Subcutaneous abdominal adipose tissue (tissue), 5 donors: ENCODE results near the gene MRPS35.

Experiments used
- H3K27ac ChIP-seq: one replicate; pipeline ENCODE4 v1.7.0; 2013; ENCODE audit warnings: low read depth, mild to moderate bottlenecking, inconsistent platforms, low read length, moderate library complexity
- H3K27me3 ChIP-seq, 5 donors: one replicate each; pipeline ENCODE4 v1.7.0; 2013; ENCODE audit warnings: low read length in 5 of 5, inconsistent platforms in 1 of 5; ENCODE audit not compliant: control insufficient read depth in 5 of 5, insufficient read depth in 4 of 5
- H3K36me3 ChIP-seq, 5 donors: one replicate each; pipeline ENCODE4 v1.7.0; 2013; ENCODE audit warnings: low read length in 5 of 5; ENCODE audit not compliant: control insufficient read depth in 5 of 5, insufficient read depth in 5 of 5
- H3K4me1 ChIP-seq, 5 donors: one replicate each; pipeline ENCODE4 v1.7.0; 2013; ENCODE audit warnings: low read length in 5 of 5, mild to moderate bottlenecking in 3 of 5, moderate library complexity in 1 of 5; ENCODE audit not compliant: control insufficient read depth in 5 of 5, insufficient read depth in 5 of 5
- H3K4me3 ChIP-seq, 5 donors: one replicate each; pipeline ENCODE4 v1.7.0; 2013; ENCODE audit warnings: low read length in 5 of 5, low read depth in 1 of 5
- H3K9ac ChIP-seq, 5 donors: one replicate each; pipeline ENCODE4 v1.7.0; 2013; ENCODE audit warnings: low read length in 5 of 5, mild to moderate bottlenecking in 4 of 5, moderate library complexity in 3 of 5
- H3K9me3 ChIP-seq, 5 donors: one replicate each; pipeline ENCODE4 v1.7.0; 2013; ENCODE audit warnings: low read length in 5 of 5; ENCODE audit not compliant: control insufficient read depth in 5 of 5
- donor health status: healthy.
- donor health status: healthy.
- donor health status: healthy.
- donor health status: healthy.
- donor health status: healthy.

The MRPS35 gene

GRCh38 chr12:27802511-27802910, 91.9 kb downstream of the MRPS35 start:
- no peak overlapping the region for H3K9ac ChIP-seq
- no peaks in the 10 kb centered on the region for H3K27me3 ChIP-seq
- no peaks in the 10 kb centered on the region for H3K4me1 ChIP-seq
- H3K36me3 ChIP-seq, result peaks cover 11 to 31% (median 13%) of the 10 kb centered on the region in 5 donors
- no peak overlapping the region for H3K27ac ChIP-seq
- H3K9me3 ChIP-seq, result no peaks in the 10 kb centered on the region
- no peak overlapping the region for H3K4me3 ChIP-seq

GRCh38 chr12:27802936-27803335, 92.3 kb downstream of the MRPS35 start:
- H3K9me3 ChIP-seq, result no peaks in the 10 kb centered on the region
- no peak overlapping the region for H3K27ac ChIP-seq

GRCh38 chr12:27805238-27805637, 94.6 kb downstream of the MRPS35 start:
- H3K9ac ChIP-seq, result no peak overlapping the region
- no peak overlapping the region for H3K27ac ChIP-seq
- H3K27me3 ChIP-seq, result no peaks in the 10 kb centered on the region
- H3K9me3 ChIP-seq, result no peaks in the 10 kb centered on the region
- H3K4me3 ChIP-seq, result no peak overlapping the region
- peaks cover 0 to 7% (median 0%) of the 10 kb centered on the region in 5 donors for H3K36me3 ChIP-seq
- peaks cover 0 to 2% (median 0%) of the 10 kb centered on the region in 5 donors for H3K4me1 ChIP-seq

More at GRCh38 chr12:27802936-27803335, 92.3 kb downstream of the MRPS35 start:
- peaks cover 7 to 27% (median 11%) of the 10 kb centered on the region in 5 donors for H3K36me3 ChIP-seq
- no peak overlapping the region for H3K9ac ChIP-seq
- H3K27me3 ChIP-seq, result no peaks in the 10 kb centered on the region
- no peaks in the 10 kb centered on the region for H3K4me1 ChIP-seq
- no peak overlapping the region for H3K4me3 ChIP-seq
